GM23248 (cell line): Measurements from ENCODE around the gene GSE1.

Source experiments
- EZH2 ChIP-seq: fragments of 200-600 bp; sonication (generic); IDR thresholded peaks from 2 replicates; pipeline ENCODE4 v1.6.1; 2018; ENCODE audit warnings: antibody characterized with exemption, mild to moderate bottlenecking; ENCODE audit not compliant: insufficient read depth, poor library complexity, severe bottlenecking
- EZH2phosphoT487 ChIP-seq: fragments of 200-600 bp; sonication (generic); IDR thresholded peaks from 2 replicates; pipeline ENCODE4 v1.6.1; 2018; ENCODE audit warnings: antibody characterized with exemption, moderate library complexity, mild to moderate bottlenecking, low read depth; ENCODE audit not compliant: insufficient read depth

DNA sequence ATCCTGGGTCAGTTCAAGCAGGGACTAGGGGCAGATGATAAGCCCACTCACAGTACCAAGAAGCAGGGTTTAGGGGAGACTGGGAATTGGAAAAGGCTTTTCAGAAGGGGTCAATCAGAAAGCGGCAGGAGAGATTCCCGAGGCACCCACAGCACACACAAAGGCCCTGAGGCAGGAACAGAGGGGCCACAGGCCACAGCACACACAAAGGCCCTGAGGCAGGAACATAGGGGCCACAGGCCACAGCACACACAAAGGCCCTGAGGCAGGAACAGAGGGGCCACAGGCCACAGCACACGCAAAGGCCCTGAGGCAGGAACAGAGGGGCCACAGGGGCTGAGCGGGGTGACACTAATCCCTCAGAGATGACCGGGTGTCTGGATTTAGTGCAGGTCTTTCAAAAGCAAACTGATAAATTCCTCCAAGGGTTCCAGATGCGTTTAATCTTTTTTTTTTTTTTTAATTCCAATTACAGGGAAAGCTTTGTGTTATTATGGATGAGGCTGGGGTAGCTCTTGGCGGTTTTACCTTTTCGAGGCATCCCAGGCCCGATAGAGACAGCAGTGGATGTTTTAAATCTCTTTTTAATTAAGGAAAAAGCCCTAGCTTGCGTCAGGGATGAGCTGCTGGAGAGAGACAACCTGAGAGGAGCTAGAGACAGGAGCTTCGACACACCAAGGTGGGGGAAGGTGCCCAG lies 106.6 kb downstream of the GSE1 start:
- no peak for TF ChIP-seq EZH2phosphoT487
- no peak for TF ChIP-seq EZH2
